ENCODE data around the gene SERP1. TPM values are rescaled to one million over a fixed set of nuclear protein-coding genes. Genes with fewer than 3 reads are reported as not detected.
"Not testable (repeated sequence)": the region's sequence is repeated elsewhere in the genome, so short reads cannot be mapped to it uniquely, and the experiment has no call there.

The SERP1 gene
- total and polyA plus RNA-seq, 2 donors (not counting 3 experiments of a cell fraction or from before 2014, with no cell fraction given): 81.7 to 103 TPM

GRCh38 chr3:150503402-150504099 is 42.7 kb downstream of the SERP1 start:
- dilution Hi-C loops (cut with MboI; ENCODE audit: extremely low pct_ligation_motif_present, low sequenced_read_pairs): no loop called here
- POLR2A ChIA-PET: no interaction called here
- no TSS peak for BruUV-seq (replicated peaks)

GRCh38 chr3:150500960-150501359 is 45.3 kb downstream of the SERP1 start:
- intact Hi-C loops (cut with micrococcal nuclease); POLR2A ChIA-PET; H3K27me3 ChIP-seq (ENCODE audit: control insufficient read depth in 2 of 2, insufficient read depth in 2 of 2, low read length in 2 of 2); H3K9ac ChIP-seq (replicated peaks; ENCODE audit: extremely low read depth, insufficient read depth, low read length); BruUV-seq (replicated peaks); dilution Hi-C loops (cut with MboI; ENCODE audit: extremely low pct_ligation_motif_present, low sequenced_read_pairs); H3K27ac ChIP-seq (ENCODE audit: insufficient read depth, low read depth, low read length); FAIRE-seq; H4K20me1 ChIP-seq (replicated peaks; ENCODE audit: control insufficient read depth, extremely low read depth, insufficient read depth, low read length); H3K36me3 ChIP-seq (ENCODE audit: control insufficient read depth in 2 of 2, extremely low read depth in 1 of 2, insufficient read depth in 2 of 2, low read length in 2 of 2); H3K9me3 ChIP-seq (replicated peaks; ENCODE audit: control insufficient read depth, insufficient read depth, low read length); H3K79me2 ChIP-seq (ENCODE audit: control insufficient read depth, insufficient read depth, low read length); CTCF ChIA-PET; DNase-seq (ENCODE audit: low read depth, low spot score); H3K4me2 ChIP-seq (ENCODE audit: insufficient read depth, low read length); H2AFZ ChIP-seq (ENCODE audit: low read depth, low read length); H3K4me3 ChIP-seq (replicated peaks in 1 of 3; ENCODE audit: insufficient read depth in 1 of 3, low read depth in 1 of 3, low read length in 3 of 3); H3K9me1 ChIP-seq (replicated peaks; ENCODE audit: control insufficient read depth, extremely low read depth, insufficient read depth, low read length): not testable (repeated sequence)
- peaks cover 28% of the 10 kb centered on the region for H3K4me1 ChIP-seq (ENCODE audit: control insufficient read depth, extremely low read depth, insufficient read depth, low read length)

More at GRCh38 chr3:150503402-150504099, 42.7 kb downstream of the SERP1 start:
- Histone ChIP-seq H4K20me1 (replicated peaks; ENCODE audit: control insufficient read depth, extremely low read depth, insufficient read depth, low read length) (no peaks in the 10 kb centered on the region), H3K36me3 (ENCODE audit: control insufficient read depth in 2 of 2, extremely low read depth in 1 of 2, insufficient read depth in 2 of 2, low read length in 2 of 2) (no peaks in the 10 kb centered on the region), H3K27me3 (ENCODE audit: control insufficient read depth in 2 of 2, insufficient read depth in 2 of 2, low read length in 2 of 2) (no peaks in the 10 kb centered on the region), H2AFZ (ENCODE audit: low read depth, low read length) (no peak overlapping the region), H3K4me1 (ENCODE audit: control insufficient read depth, extremely low read depth, insufficient read depth, low read length) (peaks cover 20% of the 10 kb centered on the region), H3K4me3 (replicated peaks in 1 of 3; ENCODE audit: insufficient read depth in 1 of 3, low read depth in 1 of 3, low read length in 3 of 3) (no peak overlapping the region), H3K9me1 (replicated peaks; ENCODE audit: control insufficient read depth, extremely low read depth, insufficient read depth, low read length) (no peaks in the 10 kb centered on the region), H3K79me2 (ENCODE audit: control insufficient read depth, insufficient read depth, low read length) (no peaks in the 10 kb centered on the region), H3K9ac (replicated peaks; ENCODE audit: extremely low read depth, insufficient read depth, low read length) (no peak overlapping the region), H3K27ac (ENCODE audit: insufficient read depth, low read depth, low read length) (no peak overlapping the region), H3K4me2 (ENCODE audit: insufficient read depth, low read length) (no peak overlapping the region), H3K9me3 (replicated peaks; ENCODE audit: control insufficient read depth, insufficient read depth, low read length) (no peaks in the 10 kb centered on the region)
- FAIRE-seq (no peak), DNase-seq (ENCODE audit: low read depth, low spot score) (no peak)
- no peak for TF ChIP-seq GATA2 (IDR thresholded peaks at IDR 0.05; ENCODE audit: insufficient read depth, insufficient read length, low read depth, low read length)
- TF ChIP-seq MYC (IDR thresholded peaks at IDR 0.05; ENCODE audit: low read depth, low read length): no peak
- no peak for TF ChIP-seq JUN (IDR thresholded peaks at IDR 0.05; ENCODE audit: borderline replicate concordance, insufficient read depth, insufficient read length, low read depth)
- no peak for TF ChIP-seq EZH2 (IDR thresholded peaks at IDR 0.05; ENCODE audit: borderline replicate concordance, low read depth, low read length, severe bottlenecking)
- TF ChIP-seq FOS (IDR thresholded peaks at IDR 0.05; ENCODE audit: borderline replicate concordance, insufficient read depth, low read length): no peak
- TF ChIP-seq CTCF (IDR thresholded peaks at IDR 0.05; ENCODE audit: extremely low read depth in 1 of 2, insufficient read depth in 1 of 2, low read depth in 1 of 2, low read length in 2 of 2): no peak
- TF ChIP-seq POLR2AphosphoS5 (IDR thresholded peaks at IDR 0.05; ENCODE audit: insufficient read depth, low read depth, low read length): no peak
- CTCF ChIA-PET: interaction anchor here (0.8 to 2.6 kb wide), 7 partner anchors 8 to 320 kb away, joined by 3 to 19 read pairs (median 5); no protein-coding TSS in a partner anchor
- intact Hi-C loops (cut with micrococcal nuclease): no loop called here
